B cell (primary cell): ENCODE results near the gene SIGLEC10. TPM values are rescaled to one million over a fixed set of nuclear protein-coding genes. Genes with fewer than 3 reads are reported as not detected.

Experiments
- ATAC-seq: fragments of 200-7000 bp; cut with Tn5 transposase; one replicate; pipeline ENCODE4 v1.10.0; 2021; ENCODE audit warnings: low read depth, mild to moderate bottlenecking, moderate number of reproducible peaks, moderate library complexity
- CTCF ChIA-PET: fragments of 350-600 bp; sonication (Branson Sonifier 250); formaldehyde crosslinking; loops from one replicate; lab custom pipeline; 2021; ENCODE audit warnings: antibody characterized with exemption, inconsistent platforms; lab: Charles Lee
- POLR2A ChIA-PET: fragments of 350-600 bp; sonication (Branson Sonifier 250); formaldehyde crosslinking; loops from one replicate; lab custom pipeline; 2021; ENCODE audit warnings: antibody characterized with exemption; lab: Charles Lee
- DNase-seq: peaks from one replicate; pipeline ENCODE4 v3.0.0; 2013
- H2AFZ ChIP-seq: 2 replicates; pipeline ENCODE4 v1.6.1; 2012; ENCODE audit warnings: mild to moderate bottlenecking, low read depth, low read length; ENCODE audit not compliant: insufficient read depth, poor library complexity, severe bottlenecking
- H3K27ac ChIP-seq, 2 donors: 1 replicate in 1 of 2; 2 replicates in 1 of 2; pipeline ENCODE4 v1.5.1; 2012 to 2013; ENCODE audit warnings: low read length in 2 of 2, mild to moderate bottlenecking in 2 of 2, moderate library complexity in 1 of 2
- H3K27me3 ChIP-seq, 4 experiments: fragments of 200-600 bp in 1 of 4; sonication (generic) in 1 of 4; replicated peaks in 1 of 4; 1 replicate in 2 of 4; 2 replicates in 2 of 4; pipeline versions ENCODE4 v1.6.1 to v1.7.0; 2013 to 2016; ENCODE audit warnings: low read length in 3 of 4, mild to moderate bottlenecking in 2 of 4, mixed read lengths in 1 of 4, moderate library complexity in 1 of 4; ENCODE audit not compliant: insufficient read depth in 4 of 4, control insufficient read depth in 3 of 4; ENCODE audit errors: control extremely low read depth in 1 of 4
- H3K36me3 ChIP-seq, 2 experiments: replicated peaks in 1 of 2; 1 replicate in 1 of 2; 2 replicates in 1 of 2; pipeline versions ENCODE4 v1.6.1 to v1.7.1; 2013; ENCODE audit warnings: low read length in 1 of 2; ENCODE audit not compliant: insufficient read depth in 2 of 2, control insufficient read depth in 1 of 2; ENCODE audit errors: control extremely low read depth in 1 of 2, extremely low read depth in 1 of 2
- H3K4me1 ChIP-seq, 2 donors: fragments of 200-600 bp in 1 of 2; sonication (generic) in 1 of 2; 1 replicate in 1 of 2; 2 replicates in 1 of 2; pipeline versions ENCODE4 v1.5.1 to v1.6.1; 2013 to 2017; ENCODE audit warnings: low read length in 2 of 2; ENCODE audit not compliant: control insufficient read depth in 2 of 2, insufficient read depth in 2 of 2
- H3K4me2 ChIP-seq: replicated peaks from 2 replicates; pipeline ENCODE3; 2012; ENCODE audit warnings: mild to moderate bottlenecking, low read depth, low read length; ENCODE audit not compliant: poor library complexity, severe bottlenecking
- H3K4me3 ChIP-seq, 5 experiments: fragments of 200-600 bp in 1 of 5; sonication (generic) in 1 of 5; 1 replicate in 3 of 5; 2 replicates in 2 of 5; pipeline versions ENCODE4 v1.5.1 to v1.7.0; 2011 to 2016; ENCODE audit warnings: low read length in 4 of 5, mild to moderate bottlenecking in 4 of 5, low read depth in 2 of 5, control low read depth in 1 of 5, moderate library complexity in 1 of 5; ENCODE audit not compliant: insufficient read depth in 1 of 5; ENCODE audit errors: control extremely low read depth in 1 of 5, extremely low read depth in 1 of 5
- H3K79me2 ChIP-seq: fragments of 200-600 bp; sonication (generic); one replicate; pipeline ENCODE4 v1.6.0; 2016; ENCODE audit warnings: low read length; ENCODE audit not compliant: control insufficient read depth, insufficient read depth
- H3K9ac ChIP-seq: fragments of 200-600 bp; sonication (generic); 2 replicates; pipeline ENCODE4 v1.6.1; 2017; ENCODE audit warnings: mild to moderate bottlenecking, low read length, moderate library complexity
- H3K9me3 ChIP-seq, 3 donors: one replicate each; pipeline versions ENCODE4 v1.6.1 to v1.7.1; 2013; ENCODE audit warnings: low read length in 2 of 3; ENCODE audit not compliant: control insufficient read depth in 2 of 3, insufficient read depth in 1 of 3; ENCODE audit errors: control extremely low read depth in 1 of 3
- H4K20me1 ChIP-seq: 2 replicates; pipeline ENCODE4 v1.6.0; 2012; ENCODE audit warnings: mild to moderate bottlenecking, low read length; ENCODE audit not compliant: insufficient read depth, control insufficient read depth, poor library complexity, severe bottlenecking
- H3K27ac Mint-ChIP-seq: one replicate; pipeline ENCODE4 v1.8.0; 2021; ENCODE audit warnings: mixed read lengths
- H3K27me3 Mint-ChIP-seq: one replicate; pipeline ENCODE4 v1.8.0; 2021; ENCODE audit warnings: mixed read lengths
- H3K4me1 Mint-ChIP-seq: one replicate; pipeline ENCODE4 v1.8.0; 2021; ENCODE audit warnings: mixed read lengths
- H3K4me3 Mint-ChIP-seq: one replicate; pipeline ENCODE4 v1.8.0; 2021; ENCODE audit warnings: mixed read lengths
- H3K9me3 Mint-ChIP-seq: one replicate; pipeline ENCODE4 v1.8.0; 2022; ENCODE audit warnings: mixed read lengths; ENCODE audit not compliant: insufficient read depth
- CTCF ChIP-seq: fragments of 200-600 bp; IDR thresholded peaks from one replicate; pipeline ENCODE4 v1.8.0; 2022; ENCODE audit warnings: antibody characterized with exemption, mild to moderate bottlenecking
- EZH2 ChIP-seq: IDR thresholded peaks from 2 replicates; pipeline ENCODE4 v1.6.1; 2012; ENCODE audit warnings: borderline replicate concordance, low read depth, mild to moderate bottlenecking, moderate library complexity, low read length; ENCODE audit not compliant: insufficient read depth, poor library complexity, severe bottlenecking
- WGBS: methylation state at CpG from one replicate; pipeline ENCODE4 v1.1.5; 2013; ENCODE audit warnings: missing lambda C conversion rate; ENCODE audit not compliant: insufficient coverage; 5-methylcytosine and 5-hydroxymethylcytosine counted together
- intact Hi-C: fragments of 100-400 bp; cut with micrococcal nuclease; formaldehyde crosslinking; loops from one replicate; pipeline ENCODE4 v1.10.0; 2022
- polyA plus RNA-seq: library from polyadenylated mRNA; depleted of rRNA; stranded (reverse); fragments of >200 nt; gene quantifications from 2 replicates; pipeline ENCODE4 v1.2.3, GENCODE V29; 2012
- total RNA-seq, 2 donors: library from RNA; stranded (reverse); fragments of 120-200 nt in 1 of 2; gene quantifications; 1 replicate in 1 of 2; 2 replicates in 1 of 2; pipeline versions ENCODE4 v1.2.3 to v1.2.4, GENCODE V29; 2013 to 2022

SIGLEC10 gene
- total and polyA plus RNA-seq, 2 donors (not counting 1 experiment from before 2014, with no cell fraction given): 49.1 to 87.6 TPM

GRCh38 chr19:51367565-51368365 lies 49.7 kb downstream of the SIGLEC10 start:
- no peaks in the 10 kb centered on the region for H3K27me3 ChIP-seq
- H3K4me1 Mint-ChIP-seq: peaks cover 37% of the 10 kb centered on the region
- POLR2A ChIA-PET: interaction anchor here (0.9 to 1.7 kb wide), 5 partner anchors 21 to 50 kb away, joined by 3 to 12 read pairs (median 8); partner anchors contain the start of gene SIGLEC10
- peak overlapping the region; percentile 73 to 94 (median 78) for H3K4me3 ChIP-seq
- 1% methylated on average over 63 of the region's 64 CpGs for WGBS
- H3K27ac ChIP-seq: peak overlapping the region; percentile 80 to 87
- H3K27ac Mint-ChIP-seq: peak overlapping the region; percentile 95
- TF ChIP-seq EZH2 (no peak), CTCF (no peak)
- peaks cover 11% of the 10 kb centered on the region for H3K79me2 ChIP-seq
- intact Hi-C loops: loop anchor here (1.0 to 2.0 kb wide), 7 partner anchors 27 to 337 kb away; partner anchors contain the start of gene SIGLEC10
- no peaks in the 10 kb centered on the region for H3K27me3 Mint-ChIP-seq
- CTCF ChIA-PET: interaction anchor here (0.7 to 2.2 kb wide), 16 partner anchors 15 to 293 kb away, joined by 3 to 9 read pairs (median 4); partner anchors contain the start of genes SIGLEC10 and VSIG10L
- H3K4me3 Mint-ChIP-seq: peak overlapping the region; percentile 97
- H2AFZ ChIP-seq: peak overlapping the region; percentile 89
- peak overlapping the region; percentile 83 for H3K9ac ChIP-seq
- H3K36me3 ChIP-seq: no peaks in the 10 kb centered on the region
- peak; percentile 98 for DNase-seq
- no peaks in the 10 kb centered on the region for H3K9me3 ChIP-seq
- no peaks in the 10 kb centered on the region for H4K20me1 ChIP-seq
- ATAC-seq: peak; percentile 85
- peaks cover 5 to 36% of the 10 kb centered on the region in 2 donors for H3K4me1 ChIP-seq
- peak overlapping the region; percentile 98 for H3K4me2 ChIP-seq
- H3K9me3 Mint-ChIP-seq: no peaks in the 10 kb centered on the region
